Upper lobe of left lung (tissue), 6 donors: Measurements from ENCODE around the gene OOSP2. TPM values are rescaled to one million over a fixed set of nuclear protein-coding genes. Genes with fewer than 3 reads are reported as not detected.
"Not testable (repeated sequence)": the region's sequence is repeated elsewhere in the genome, so short reads cannot be mapped to it uniquely, and the experiment has no call there.

ENCODE experiments used
- ATAC-seq, 2 donors: fragments of 200-7000 bp; cut with Tn5 transposase; one replicate each; pipeline ENCODE4 v1.9.1; 2022; ENCODE audit warnings: mild to moderate bottlenecking in 2 of 2, moderate library complexity in 2 of 2; ENCODE audit not compliant: low FRiP score in 2 of 2
- DNase-seq, 2 donors: peaks; one replicate each; pipeline ENCODE4 v3.0.0-alpha.2; 2019 to 2020
- H3K27ac ChIP-seq, 4 donors: fragments of 200-600 bp; sonication (generic); one replicate each; pipeline ENCODE4 v1.5.1; 2016 to 2019
- H3K27me3 ChIP-seq, 4 donors: fragments of 200-600 bp; sonication (generic); one replicate each; pipeline ENCODE4 v1.5.1; 2017 to 2019
- H3K36me3 ChIP-seq, 4 donors: fragments of 200-600 bp; sonication (generic); one replicate each; pipeline ENCODE4 v1.5.1; 2016 to 2019
- H3K4me1 ChIP-seq, 4 donors: fragments of 200-600 bp; sonication (generic); one replicate each; pipeline ENCODE4 v1.5.1; 2018 to 2019
- H3K4me3 ChIP-seq, 4 donors: fragments of 200-600 bp; sonication (generic); one replicate each; pipeline ENCODE4 v1.5.1; 2017 to 2019; ENCODE audit warnings: mild to moderate bottlenecking in 2 of 4, moderate library complexity in 1 of 4
- H3K9me3 ChIP-seq, 4 donors: fragments of 200-600 bp; sonication (generic); one replicate each; pipeline ENCODE4 v1.5.1; 2018 to 2019
- CTCF ChIP-seq, 6 experiments: fragments of 450-650 bp in 4 of 6; fragments of 200-600 bp in 2 of 6; sonication (generic) in 2 of 6; IDR thresholded peaks; one replicate each; pipeline ENCODE4 v1.5.1; 2016 to 2019; ENCODE audit warnings: antibody characterized with exemption in 6 of 6
- EP300 ChIP-seq, 4 donors: sonication (generic); formaldehyde crosslinking; IDR thresholded peaks; one replicate each; pipeline ENCODE4 v1.5.1; 2017; ENCODE audit warnings: antibody characterized with exemption in 4 of 4, control low read depth in 2 of 4
- POLR2A ChIP-seq, 4 donors: fragments of 450-650 bp; IDR thresholded peaks; one replicate each; pipeline ENCODE4 v1.5.1; 2016 to 2017; ENCODE audit warnings: antibody characterized with exemption in 4 of 4, mild to moderate bottlenecking in 2 of 4
- POLR2AphosphoS5 ChIP-seq, 2 donors: sonication (generic); formaldehyde crosslinking; IDR thresholded peaks; one replicate each; pipeline ENCODE4 v1.5.1; 2017; ENCODE audit warnings: antibody characterized with exemption in 2 of 2
- WGBS, 2 donors: methylation state at CpG; one replicate each; pipeline ENCODE4 v1.1.5; 2017 to 2018; 5-methylcytosine and 5-hydroxymethylcytosine counted together
- total RNA-seq, 6 donors: library from RNA; depleted of rRNA in 4 of 6; stranded (reverse); fragments of >200 nt in 4 of 6; gene quantifications; one replicate each; pipeline versions ENCODE4 v1.1.0 to v1.2.1, GENCODE V29; 2016 to 2021
- donor health status: DM: no; HTN: no; CAD: no; lungs with moderate emphysema.
- donor health status: DM: no; HTN: yes; CAD: no; lungs with severe emphysema.

The OOSP2 gene
- total RNA-seq, 6 donors from 2014 or later: not detected

- H3K27ac ChIP-seq: no peak overlapping the region
- DNase-seq (no peak), ATAC-seq (no peak)
- TF ChIP-seq POLR2AphosphoS5 (IDR thresholded peaks at IDR 0.05): no peak
- no peak for TF ChIP-seq EP300 (IDR thresholded peaks at IDR 0.05)
- TF ChIP-seq CTCF (IDR thresholded peaks at IDR 0.05): no peak
- TF ChIP-seq POLR2A (IDR thresholded peaks at IDR 0.05): no peak
- WGBS, 2 donors: 88 to 96% methylated on average over 4 of the region's 4 CpGs
- H3K36me3 ChIP-seq: no peaks in the 10 kb centered on the region
- H3K9me3 ChIP-seq: peaks cover 0 to 3% (median 0%) of the 10 kb centered on the region in 4 donors
- no peaks in the 10 kb centered on the region for H3K4me1 ChIP-seq
- H3K4me3 ChIP-seq: no peak overlapping the region
- no peaks in the 10 kb centered on the region for H3K27me3 ChIP-seq
Measured at GRCh38 chr11:60059521-60060240, 19.5 kb downstream of the OOSP2 start.

GRCh38 chr11:60064111-60064510, 23.9 kb downstream of the OOSP2 start:
- Histone ChIP-seq H3K27ac (no peak overlapping the region), H3K4me1 (no peaks in the 10 kb centered on the region), H3K36me3 (no peaks in the 10 kb centered on the region), H3K27me3 (no peaks in the 10 kb centered on the region), H3K9me3 (peaks cover 0 to 3% (median 0%) of the 10 kb centered on the region in 4 donors), H3K4me3 (no peak overlapping the region)
- DNase-seq: no peak
- TF ChIP-seq CTCF (IDR thresholded peaks at IDR 0.05) (no peak), EP300 (IDR thresholded peaks at IDR 0.05) (no peak), POLR2AphosphoS5 (IDR thresholded peaks at IDR 0.05) (no peak), POLR2A (IDR thresholded peaks at IDR 0.05) (no peak)
- ATAC-seq: no peak
- WGBS, 2 donors: 57 to 59% methylated on average over 1 of the region's 1 CpG

- no peak overlapping the region for H3K4me3 ChIP-seq
Measured at GRCh38 chr11:60065801-60066200, 25.6 kb downstream of the OOSP2 start.

GRCh38 chr11:60069450-60069849, 29.2 kb downstream of the OOSP2 start:
- DNase-seq (no peak), ATAC-seq (no peak)
- TF ChIP-seq CTCF (IDR thresholded peaks at IDR 0.05) (no peak), POLR2A (IDR thresholded peaks at IDR 0.05) (no peak), POLR2AphosphoS5 (IDR thresholded peaks at IDR 0.05) (no peak)
- Histone ChIP-seq H3K27me3 (no peaks in the 10 kb centered on the region), H3K36me3 (no peaks in the 10 kb centered on the region), H3K9me3 (no peaks in the 10 kb centered on the region), H3K4me3 (no peak overlapping the region), H3K27ac (no peak overlapping the region), H3K4me1 (no peaks in the 10 kb centered on the region)
- 61 to 74% methylated on average over 2 of the region's 2 CpGs for WGBS, 2 donors

More at GRCh38 chr11:60065801-60066200, 25.6 kb downstream of the OOSP2 start:
- WGBS, 2 donors: 85 to 91% methylated on average over 1 of the region's 1 CpG
- Histone ChIP-seq H3K27ac (no peak overlapping the region), H3K36me3 (no peaks in the 10 kb centered on the region), H3K9me3 (no peaks in the 10 kb centered on the region), H3K27me3 (no peaks in the 10 kb centered on the region), H3K4me1 (no peaks in the 10 kb centered on the region)
- DNase-seq (no peak), ATAC-seq (no peak)
- TF ChIP-seq POLR2AphosphoS5 (IDR thresholded peaks at IDR 0.05) (no peak), EP300 (IDR thresholded peaks at IDR 0.05) (no peak), CTCF (IDR thresholded peaks at IDR 0.05) (no peak), POLR2A (IDR thresholded peaks at IDR 0.05) (no peak)

GRCh38 chr11:60071644-60072043, 31.4 kb downstream of the OOSP2 start:
- WGBS, 2 donors: 83 to 84% methylated on average over 6 of the region's 6 CpGs
- not testable (repeated sequence) for H3K27ac ChIP-seq, H3K27me3 ChIP-seq, ATAC-seq, H3K36me3 ChIP-seq, H3K9me3 ChIP-seq, H3K4me3 ChIP-seq, H3K4me1 ChIP-seq, DNase-seq
